A673 (cell line): ENCODE data around the gene MAPKAPK3. TPM values are rescaled to one million over a fixed set of nuclear protein-coding genes. Genes with fewer than 3 reads are reported as not detected.
A peak's percentile ranks its signal among the peaks of the same experiment; 100 is the strongest.

Experiments used
- BruUV-seq: library from RNA; stranded (reverse); fragments of 400-500 nt; replicated peaks from 2 replicates; lab custom pipeline; 2021; lab: Mats Ljungman, UMichigan
- CTCF ChIA-PET: fragments of 300-600 bp; sonication (Branson Sonifier 250); formaldehyde crosslinking; loops from one replicate; lab custom pipeline; 2022; ENCODE audit warnings: antibody characterized with exemption; lab: Charles Lee
- POLR2A ChIA-PET: fragments of 300-600 bp; sonication (Branson Sonifier 250); formaldehyde crosslinking; loops from one replicate; lab custom pipeline; 2022; ENCODE audit warnings: antibody characterized with exemption; ENCODE audit not compliant: low non-redundant PET; lab: Charles Lee
- DNase-seq: peaks from one replicate; pipeline ENCODE4 v3.0.0-alpha.2; 2015; ENCODE audit warnings: low spot score
- H3K27ac ChIP-seq: fragments of 200-600 bp; sonication (generic); 2 replicates; pipeline ENCODE4 v1.5.1; 2016; ENCODE audit warnings: mixed run types, low read depth, mild to moderate bottlenecking, mixed read lengths, antibody characterized with exemption, low read length; ENCODE audit not compliant: poor library complexity, severe bottlenecking
- H3K27me3 ChIP-seq: fragments of 200-600 bp; sonication (generic); replicated peaks from 2 replicates; pipeline ENCODE4 v1.6.1; 2017; ENCODE audit warnings: mixed run types, low read depth, mild to moderate bottlenecking, mixed read lengths, antibody characterized with exemption, low read length; ENCODE audit not compliant: insufficient read depth, poor library complexity
- H3K36me3 ChIP-seq: fragments of 200-600 bp; sonication (generic); 2 replicates; pipeline ENCODE4 v1.6.1; 2016; ENCODE audit warnings: mixed run types, mild to moderate bottlenecking, mixed read lengths, antibody characterized with exemption, low read length; ENCODE audit not compliant: insufficient read depth, poor library complexity, severe bottlenecking
- H3K4me1 ChIP-seq: fragments of 200-600 bp; sonication (generic); 2 replicates; pipeline ENCODE4 v1.6.1; 2017; ENCODE audit warnings: mixed run types, mild to moderate bottlenecking, mixed read lengths, antibody characterized with exemption, low read length; ENCODE audit not compliant: insufficient read depth, poor library complexity, severe bottlenecking
- H3K4me3 ChIP-seq: fragments of 200-600 bp; sonication (generic); 2 replicates; pipeline ENCODE4 v1.5.1; 2016; ENCODE audit warnings: low read depth, mixed run types, mild to moderate bottlenecking, mixed read lengths, low read length; ENCODE audit not compliant: poor library complexity, severe bottlenecking
- H3K9me3 ChIP-seq: fragments of 200-600 bp; sonication (generic); 2 replicates; pipeline ENCODE4 v1.6.1; 2016; ENCODE audit warnings: mixed run types, low read depth, mild to moderate bottlenecking, mixed read lengths, antibody characterized with exemption, low read length; ENCODE audit not compliant: poor library complexity, severe bottlenecking
- CTCF ChIP-seq: fragments of 300-800, 200-600 bp; sonication (generic); conservative IDR thresholded peaks from 2 replicates; pipeline ENCODE4 v1.5.1; 2017; ENCODE audit warnings: low read depth, mild to moderate bottlenecking, antibody characterized with exemption, low read length, moderate library complexity, mixed read lengths
- EZH2 ChIP-seq: fragments of 200-600 bp; sonication (generic); IDR thresholded peaks from 2 replicates; pipeline ENCODE4 v1.6.1; 2017; ENCODE audit warnings: borderline replicate concordance, low read depth, mild to moderate bottlenecking, mixed read lengths, antibody characterized with exemption, low read length; ENCODE audit not compliant: poor library complexity, severe bottlenecking
- intact Hi-C: fragments of 100-400 bp; cut with micrococcal nuclease; formaldehyde crosslinking; loops from one replicate; pipeline ENCODE4 v1.10.0; 2022; ENCODE audit not compliant: unreplicated experiment
- total RNA-seq: library from RNA; stranded (reverse); gene quantifications from 2 replicates; pipeline ENCODE4 v1.2.3, GENCODE V29; 2021

Gene MAPKAPK3
- total RNA-seq, 1 experiment from 2014 or later, result 15.8 TPM

- intact Hi-C loops, result loop anchor here (5.0 kb wide), 1 partner anchor 818 kb away; the partner anchor contains the start of gene MANF
- Histone ChIP-seq H3K36me3 (no peaks in the 10 kb centered on the region), H3K9me3 (no peaks in the 10 kb centered on the region), H3K4me1 (no peaks in the 10 kb centered on the region), H3K27me3 (no peaks in the 10 kb centered on the region), H3K4me3 (peak within 1 kb of the TSS; percentile 62), H3K27ac (peak within 1 kb of the TSS; percentile 76)
- TF ChIP-seq EZH2 (no peak), CTCF (no peak)
- BruUV-seq, result no TSS peak
- ChIA-PET POLR2A (no interaction called here), CTCF (interaction anchor here (0.8 kb wide), 1 partner anchor 44 kb away, joined by 3 read pairs; no protein-coding TSS in a partner anchor)
- peak; percentile 92 for DNase-seq
Measured at GRCh38 chr3:50568947-50569749, 47.8 kb upstream of the MAPKAPK3 start, which contains the start of gene HEMK1. HEMK1 (plus strand) TSS chr3:50569522; CDS start chr3:50571105, 1,583 bp downstream.

GRCh38 chr3:50570508-50571279, 46.3 kb upstream of the MAPKAPK3 start:
- H3K4me1 ChIP-seq, result no peaks in the 10 kb centered on the region
- no peaks in the 10 kb centered on the region for H3K9me3 ChIP-seq
- no peak for DNase-seq
- H3K4me3 ChIP-seq, result peak overlapping the region; percentile 62
- TF ChIP-seq EZH2 (no peak), CTCF (no peak)
- no peaks in the 10 kb centered on the region for H3K27me3 ChIP-seq
- ChIA-PET CTCF (no interaction called here), POLR2A (no interaction called here)
- intact Hi-C loops, result loop anchor here (5.0 kb wide), 1 partner anchor 42 kb away; the partner anchor contains the start of gene CISH
- BruUV-seq, result no TSS peak
- H3K36me3 ChIP-seq, result no peaks in the 10 kb centered on the region
- no peak overlapping the region for H3K27ac ChIP-seq

DNA sequence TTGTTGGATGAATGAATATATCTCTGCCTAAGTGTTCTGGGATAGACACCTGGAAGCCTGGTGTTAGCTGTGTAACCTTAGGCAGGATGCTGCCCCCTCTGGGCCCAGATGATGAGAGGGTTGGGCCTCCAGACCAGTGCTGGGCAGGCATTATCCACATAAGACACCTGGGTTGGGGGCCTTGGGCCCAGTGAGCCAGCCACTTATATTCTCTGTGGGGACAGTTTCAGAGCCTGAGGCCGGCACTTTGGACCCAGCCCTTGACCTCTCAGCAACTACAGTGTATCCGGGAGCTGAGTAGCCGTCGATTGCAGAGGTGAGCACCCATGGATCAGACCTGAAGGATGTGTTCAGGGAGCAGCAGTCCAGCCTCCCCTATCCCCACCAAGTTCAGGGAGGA, 45.5 kb upstream of the MAPKAPK3 start:
- no peak for TF ChIP-seq CTCF
- ChIA-PET CTCF (interaction anchor here (1.0 kb wide), 1 partner anchor 40 kb away, joined by 3 read pairs; the partner anchor contains the start of gene CISH), POLR2A (no interaction called here)

More for the DNA sequence above, 45.5 kb upstream of the MAPKAPK3 start:
- BruUV-seq, result no TSS peak
- Histone ChIP-seq H3K27me3 (no peaks in the 10 kb centered on the region), H3K9me3 (no peaks in the 10 kb centered on the region), H3K27ac (no peak overlapping the region), H3K36me3 (no peaks in the 10 kb centered on the region), H3K4me3 (no peak overlapping the region), H3K4me1 (no peaks in the 10 kb centered on the region)
- no peak for DNase-seq
- intact Hi-C loops, result loop anchor here (5.0 kb wide), 1 partner anchor 41 kb away; the partner anchor contains the start of gene CISH
